A673 (cell line): Measurements from ENCODE around the gene LGR4. TPM values are rescaled to one million over a fixed set of nuclear protein-coding genes. Genes with fewer than 3 reads are reported as not detected.

Experiments used
- BruUV-seq: library from RNA; stranded (reverse); fragments of 400-500 nt; replicated peaks from 2 replicates; lab custom pipeline; 2021; lab: Mats Ljungman, UMichigan
- CTCF ChIA-PET: fragments of 300-600 bp; sonication (Branson Sonifier 250); formaldehyde crosslinking; loops from one replicate; lab custom pipeline; 2022; ENCODE audit warnings: antibody characterized with exemption; lab: Charles Lee
- POLR2A ChIA-PET: fragments of 300-600 bp; sonication (Branson Sonifier 250); formaldehyde crosslinking; loops from one replicate; lab custom pipeline; 2022; ENCODE audit warnings: antibody characterized with exemption; ENCODE audit not compliant: low non-redundant PET; lab: Charles Lee
- DNase-seq: peaks from one replicate; pipeline ENCODE4 v3.0.0-alpha.2; 2015; ENCODE audit warnings: low spot score
- H3K27ac ChIP-seq: fragments of 200-600 bp; sonication (generic); 2 replicates; pipeline ENCODE4 v1.5.1; 2016; ENCODE audit warnings: mixed run types, low read depth, mild to moderate bottlenecking, mixed read lengths, antibody characterized with exemption, low read length; ENCODE audit not compliant: poor library complexity, severe bottlenecking
- H3K27me3 ChIP-seq: fragments of 200-600 bp; sonication (generic); replicated peaks from 2 replicates; pipeline ENCODE4 v1.6.1; 2017; ENCODE audit warnings: mixed run types, low read depth, mild to moderate bottlenecking, mixed read lengths, antibody characterized with exemption, low read length; ENCODE audit not compliant: insufficient read depth, poor library complexity
- H3K36me3 ChIP-seq: fragments of 200-600 bp; sonication (generic); 2 replicates; pipeline ENCODE4 v1.6.1; 2016; ENCODE audit warnings: mixed run types, mild to moderate bottlenecking, mixed read lengths, antibody characterized with exemption, low read length; ENCODE audit not compliant: insufficient read depth, poor library complexity, severe bottlenecking
- H3K4me1 ChIP-seq: fragments of 200-600 bp; sonication (generic); 2 replicates; pipeline ENCODE4 v1.6.1; 2017; ENCODE audit warnings: mixed run types, mild to moderate bottlenecking, mixed read lengths, antibody characterized with exemption, low read length; ENCODE audit not compliant: insufficient read depth, poor library complexity, severe bottlenecking
- H3K4me3 ChIP-seq: fragments of 200-600 bp; sonication (generic); 2 replicates; pipeline ENCODE4 v1.5.1; 2016; ENCODE audit warnings: low read depth, mixed run types, mild to moderate bottlenecking, mixed read lengths, low read length; ENCODE audit not compliant: poor library complexity, severe bottlenecking
- H3K9me3 ChIP-seq: fragments of 200-600 bp; sonication (generic); 2 replicates; pipeline ENCODE4 v1.6.1; 2016; ENCODE audit warnings: mixed run types, low read depth, mild to moderate bottlenecking, mixed read lengths, antibody characterized with exemption, low read length; ENCODE audit not compliant: poor library complexity, severe bottlenecking
- EZH2 ChIP-seq: fragments of 200-600 bp; sonication (generic); IDR thresholded peaks from 2 replicates; pipeline ENCODE4 v1.6.1; 2017; ENCODE audit warnings: borderline replicate concordance, low read depth, mild to moderate bottlenecking, mixed read lengths, antibody characterized with exemption, low read length; ENCODE audit not compliant: poor library complexity, severe bottlenecking
- intact Hi-C: fragments of 100-400 bp; cut with micrococcal nuclease; formaldehyde crosslinking; loops from one replicate; pipeline ENCODE4 v1.10.0; 2022; ENCODE audit not compliant: unreplicated experiment
- total RNA-seq: library from RNA; stranded (reverse); gene quantifications from 2 replicates; pipeline ENCODE4 v1.2.3, GENCODE V29; 2021
- TF ChIP-seq, protein P1 (sequence below): fragments of 300-800, 200-600 bp; sonication (generic); conservative IDR thresholded peaks from 2 replicates; pipeline ENCODE4 v1.5.1; 2017; ENCODE audit warnings: low read depth, mild to moderate bottlenecking, antibody characterized with exemption, low read length, moderate library complexity, mixed read lengths

Gene LGR4
- total RNA-seq, 1 experiment from 2014 or later = 24.7 TPM

DNA sequence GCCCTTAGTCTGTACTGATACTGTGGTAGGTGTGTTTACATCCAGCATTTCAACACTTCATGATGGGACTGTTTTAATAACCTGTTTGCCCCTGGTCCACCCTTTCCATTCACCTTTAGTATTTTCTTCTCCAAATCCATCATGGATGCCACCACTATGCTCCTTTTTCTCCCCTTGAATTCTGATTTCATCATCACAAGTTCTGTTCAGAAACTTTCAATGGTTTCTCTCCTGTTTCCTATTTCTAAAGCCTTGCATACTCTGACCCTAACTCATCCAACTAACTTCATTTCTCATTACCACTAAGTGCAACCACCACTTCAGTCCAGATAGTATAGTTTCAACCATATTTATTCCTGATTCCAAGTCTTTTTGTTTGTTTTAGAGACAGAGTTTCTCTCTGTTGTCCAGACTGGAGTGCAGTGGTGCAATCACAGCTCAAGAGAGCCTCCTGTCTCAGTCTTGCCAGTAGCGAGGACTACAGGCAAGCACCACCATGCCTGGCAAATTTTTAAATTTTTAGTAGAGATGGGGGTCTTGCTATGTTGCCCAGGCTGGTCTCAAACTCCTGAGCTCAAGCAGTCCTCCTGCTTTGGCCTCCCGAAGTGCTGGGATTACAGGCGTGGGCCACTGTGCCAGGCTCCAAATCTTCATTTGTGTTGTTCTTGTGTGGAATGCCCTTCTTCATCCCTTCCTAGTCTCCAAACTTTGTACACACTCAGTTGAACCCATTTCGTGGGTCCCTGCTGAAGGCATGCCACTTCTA is 35.1 kb upstream of the LGR4 start:
- H3K4me1 ChIP-seq = peaks cover 20% of the 10 kb centered on the region
- peaks cover 6% of the 10 kb centered on the region for H3K36me3 ChIP-seq
- peak overlapping the region; percentile 91 for H3K27ac ChIP-seq
- TF ChIP-seq, protein P1, sequence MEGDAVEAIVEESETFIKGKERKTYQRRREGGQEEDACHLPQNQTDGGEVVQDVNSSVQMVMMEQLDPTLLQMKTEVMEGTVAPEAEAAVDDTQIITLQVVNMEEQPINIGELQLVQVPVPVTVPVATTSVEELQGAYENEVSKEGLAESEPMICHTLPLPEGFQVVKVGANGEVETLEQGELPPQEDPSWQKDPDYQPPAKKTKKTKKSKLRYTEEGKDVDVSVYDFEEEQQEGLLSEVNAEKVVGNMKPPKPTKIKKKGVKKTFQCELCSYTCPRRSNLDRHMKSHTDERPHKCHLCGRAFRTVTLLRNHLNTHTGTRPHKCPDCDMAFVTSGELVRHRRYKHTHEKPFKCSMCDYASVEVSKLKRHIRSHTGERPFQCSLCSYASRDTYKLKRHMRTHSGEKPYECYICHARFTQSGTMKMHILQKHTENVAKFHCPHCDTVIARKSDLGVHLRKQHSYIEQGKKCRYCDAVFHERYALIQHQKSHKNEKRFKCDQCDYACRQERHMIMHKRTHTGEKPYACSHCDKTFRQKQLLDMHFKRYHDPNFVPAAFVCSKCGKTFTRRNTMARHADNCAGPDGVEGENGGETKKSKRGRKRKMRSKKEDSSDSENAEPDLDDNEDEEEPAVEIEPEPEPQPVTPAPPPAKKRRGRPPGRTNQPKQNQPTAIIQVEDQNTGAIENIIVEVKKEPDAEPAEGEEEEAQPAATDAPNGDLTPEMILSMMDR = no peak
- TF ChIP-seq EZH2 = no peak
- CTCF ChIA-PET = interaction anchor here (0.6 to 1.5 kb wide), 2 partner anchors 11 to 297 kb away, joined by 3 read pairs; no protein-coding TSS in a partner anchor
- no peaks in the 10 kb centered on the region for H3K9me3 ChIP-seq
- H3K4me3 ChIP-seq = peak overlapping the region; percentile 65
- intact Hi-C loops = loop anchor here (5.0 to 10.0 kb wide), 2 partner anchors 597 to 1825 kb away; partner anchors contain the start of genes KIF18A and METTL15
- no peak for DNase-seq
- BruUV-seq = no TSS peak
- POLR2A ChIA-PET = interaction anchor here (0.5 to 0.9 kb wide), 2 partner anchors 10 to 795 kb away, joined by 3 read pairs; no protein-coding TSS in a partner anchor
- H3K27me3 ChIP-seq = no peaks in the 10 kb centered on the region

DNA sequence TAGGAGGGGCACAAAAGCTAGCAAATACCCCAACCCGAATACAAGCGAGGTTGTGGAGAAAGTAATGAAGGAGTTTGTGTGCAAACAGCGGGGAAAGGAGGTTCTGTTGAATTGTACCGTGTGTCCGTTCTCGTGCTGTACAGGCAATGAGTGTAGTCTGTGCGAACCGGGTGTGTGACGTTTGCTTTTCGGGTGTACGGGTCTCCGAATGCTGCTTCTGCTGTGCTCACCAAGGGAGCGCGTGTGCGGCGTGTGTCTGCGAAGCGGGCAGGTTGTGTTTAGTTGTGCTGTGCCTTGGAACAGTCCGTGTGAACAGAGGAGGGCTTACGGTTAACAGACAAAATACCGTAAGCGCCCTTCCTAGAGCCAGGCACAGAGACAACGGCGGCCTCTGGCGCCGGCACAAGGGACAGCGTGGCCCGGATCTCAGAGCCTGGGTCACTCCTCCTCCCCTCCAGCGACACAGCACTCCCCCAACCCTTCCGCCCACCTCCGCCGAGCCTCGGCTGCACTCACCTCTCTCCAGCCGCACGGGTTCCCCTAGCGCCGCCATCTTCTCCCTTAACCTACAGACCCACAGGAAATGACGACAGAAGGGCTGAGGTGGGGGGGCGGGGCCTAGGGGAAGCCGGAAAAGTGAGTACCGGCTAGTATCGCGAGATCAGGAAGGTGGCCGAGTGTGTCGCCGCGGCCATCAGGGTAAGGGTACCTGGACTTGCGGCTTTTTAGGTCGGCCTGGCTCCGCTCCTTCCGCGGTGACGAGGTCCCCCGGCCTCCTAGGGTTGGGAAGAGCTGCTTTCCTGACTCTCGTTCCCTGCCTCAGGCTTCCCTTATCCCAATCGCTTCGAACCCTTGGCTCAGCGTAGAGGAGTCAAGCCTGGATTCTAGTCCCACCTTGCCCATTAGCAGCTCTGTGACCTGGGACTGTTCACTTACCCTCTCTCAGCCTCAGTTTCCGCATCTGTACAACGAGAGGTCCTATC is 33.9 kb upstream of the LGR4 start, which contains the start of gene LIN7C:
Gene LIN7C, minus strand, starts transcription at position 570 of the 983 bp plus-strand sequence. Its CDS starts 17 bp downstream, at position 553.
- Histone ChIP-seq H3K27me3 (no peaks in the 10 kb centered on the region), H3K4me1 (peaks cover 20% of the 10 kb centered on the region), H3K4me3 (peak within 1 kb of the TSS; percentile 65), H3K36me3 (peaks cover 16% of the 10 kb centered on the region), H3K9me3 (no peaks in the 10 kb centered on the region), H3K27ac (peak within 1 kb of the TSS; percentile 91)
- ChIA-PET POLR2A (interaction anchor here (0.5 to 0.6 kb wide), 2 partner anchors 9 to 1759 kb away, joined by 3 to 4 read pairs; no protein-coding TSS in a partner anchor), CTCF (interaction anchor here (1.5 kb wide), 1 partner anchor 10 kb away, joined by 3 read pairs; no protein-coding TSS in a partner anchor)
- TSS peak; percentile 67 for BruUV-seq
- TF ChIP-seq, protein P1 = peak; percentile 37
- no peak for TF ChIP-seq EZH2
- intact Hi-C loops = loop anchor here (5.0 to 10.0 kb wide), 2 partner anchors 598 to 1826 kb away; partner anchors contain the start of genes KIF18A and METTL15
- peak; percentile 100 for DNase-seq

DNA sequence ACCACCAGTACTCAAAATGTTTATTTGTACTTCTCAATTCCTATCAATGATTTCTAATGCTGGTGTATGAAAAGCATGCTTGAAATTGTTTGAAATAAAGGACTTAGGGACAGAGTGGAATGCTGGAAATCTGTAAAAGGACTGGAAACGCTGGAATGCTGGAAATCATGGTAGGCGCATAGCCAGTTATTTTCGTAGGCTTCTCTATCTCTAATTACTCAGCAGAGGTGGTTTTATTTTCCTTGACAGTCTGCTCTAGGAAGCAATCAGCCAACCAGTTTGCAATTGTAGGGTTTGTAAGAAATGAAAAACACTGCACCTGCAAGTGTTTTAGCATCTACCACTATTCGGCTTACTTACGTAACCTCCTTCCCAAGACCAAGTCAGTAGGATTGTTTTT is 33.2 kb upstream of the LGR4 start:
- TF ChIP-seq, protein P1 = no peak
- no peak for TF ChIP-seq EZH2
- no peak for DNase-seq
- H3K36me3 ChIP-seq = peaks cover 23% of the 10 kb centered on the region
- ChIA-PET POLR2A (no interaction called here), CTCF (no interaction called here)
- peak overlapping the region; percentile 65 for H3K4me3 ChIP-seq
- H3K4me1 ChIP-seq = peaks cover 20% of the 10 kb centered on the region
- H3K9me3 ChIP-seq = no peaks in the 10 kb centered on the region
- intact Hi-C loops = loop anchor here (5.0 to 10.0 kb wide), 2 partner anchors 599 to 1827 kb away; partner anchors contain the start of genes KIF18A and METTL15
- H3K27me3 ChIP-seq = no peaks in the 10 kb centered on the region
- peak overlapping the region; percentile 91 for H3K27ac ChIP-seq
- no TSS peak for BruUV-seq
